ENCODE results near the gene ITM2A. TPM values are rescaled to one million over a fixed set of nuclear protein-coding genes. Genes with fewer than 3 reads are reported as not detected.

The ITM2A gene
- total and polyA plus RNA-seq, 10 donors = 12.6 to 35.7 (median 24.7) TPM

GRCh38 chrX:79368441-79368840 is 1.3 kb upstream of the ITM2A start:
- intact Hi-C loops (cut with DNase I; ENCODE audit: low total_unique reads) = no loop called here
- no peak overlapping the region for H3K27ac ChIP-seq
- peaks cover 0 to 7% (median 0%) of the 10 kb centered on the region in 7 donors for H3K27me3 ChIP-seq (replicated peaks in 1 of 7)
- no peak overlapping the region for H3K4me3 ChIP-seq
- no peaks in the 10 kb centered on the region for H3K9me3 ChIP-seq
- TF ChIP-seq CTCF (IDR thresholded peaks at IDR 0.05 in 8 of 11, conservative IDR thresholded peaks at IDR 0.05 in 3 of 11) (no peak), POLR2A (IDR thresholded peaks at IDR 0.05) (no peak), POLR2AphosphoS5 (IDR thresholded peaks at IDR 0.05) (no peak)
- no peaks in the 10 kb centered on the region for H3K36me3 ChIP-seq
- H3K4me1 ChIP-seq = peaks cover 0 to 7% (median 0%) of the 10 kb centered on the region in 6 donors
- WGBS, 5 donors = 79 to 98% (median 92%) methylated on average over 6 of the region's 6 CpGs
- no peak for DNase-seq

- no peaks in the 10 kb centered on the region for H3K9me3 ChIP-seq
- peak overlapping the region in 1 of 8 donors; percentile 76 for H3K4me3 ChIP-seq
- WGBS, 5 donors = 30 to 37% (median 34%) methylated on average over 3 of the region's 3 CpGs
- H3K4me1 ChIP-seq = peaks cover 0 to 7% (median 0%) of the 10 kb centered on the region in 6 donors
- intact Hi-C loops (cut with DNase I; ENCODE audit: low total_unique reads) = no loop called here
- TF ChIP-seq POLR2A (IDR thresholded peaks at IDR 0.05) (no peak), POLR2AphosphoS5 (IDR thresholded peaks at IDR 0.05) (no peak), CTCF (IDR thresholded peaks at IDR 0.05 in 8 of 11, conservative IDR thresholded peaks at IDR 0.05 in 3 of 11) (no peak)
- peaks cover 0 to 7% (median 0%) of the 10 kb centered on the region in 7 donors for H3K27me3 ChIP-seq (replicated peaks in 1 of 7)
- no peak for DNase-seq
- H3K27ac ChIP-seq = peak overlapping the region in 7 of 8 donors; percentile 38 to 84 (median 63)
- no peaks in the 10 kb centered on the region for H3K36me3 ChIP-seq
These were observed 773 bp upstream of the ITM2A start for GRCh38 chrX:79367907-79368306.

- WGBS, 5 donors = 0 to 37% (median 2%) methylated on average over 3 to 6 of the region's 6 CpGs
- Histone ChIP-seq H3K9me3 (no peaks in the 10 kb centered on the region), H3K4me3 (peak overlapping the region; percentile 20 to 76 (median 40)), H3K27ac (peak overlapping the region in 6 of 8 donors; percentile 47 to 84 (median 68)), H3K4me1 (peaks cover 0 to 7% (median 0%) of the 10 kb centered on the region in 6 donors), H3K27me3 (replicated peaks in 1 of 7) (peaks cover 0 to 7% (median 0%) of the 10 kb centered on the region in 7 donors), H3K36me3 (no peaks in the 10 kb centered on the region)
- TF ChIP-seq POLR2AphosphoS5 (IDR thresholded peaks at IDR 0.05) (no peak), POLR2A (IDR thresholded peaks at IDR 0.05) (no peak), CTCF (IDR thresholded peaks at IDR 0.05 in 8 of 11, conservative IDR thresholded peaks at IDR 0.05 in 3 of 11) (no peak)
- intact Hi-C loops (cut with DNase I; ENCODE audit: low total_unique reads) = no loop called here
- DNase-seq = no peak
These were observed 620 bp downstream of the ITM2A start for GRCh38 chrX:79366556-79366872.

- DNase-seq = no peak
- 29 to 54% (median 44%) methylated on average over 1 of the region's 1 CpG for WGBS, 5 donors
These were observed 1.5 kb downstream of the ITM2A start for GRCh38 chrX:79365591-79365990.

GRCh38 chrX:79364306-79364705 is 2.8 kb downstream of the ITM2A start:
- Histone ChIP-seq H3K4me1 (peaks cover 0 to 7% (median 0%) of the 10 kb centered on the region in 6 donors), H3K4me3 (no peak overlapping the region), H3K36me3 (no peaks in the 10 kb centered on the region), H3K9me3 (no peaks in the 10 kb centered on the region), H3K27ac (no peak overlapping the region), H3K27me3 (replicated peaks in 1 of 7) (peaks cover 0 to 7% (median 0%) of the 10 kb centered on the region in 7 donors)
- intact Hi-C loops (cut with DNase I; ENCODE audit: low total_unique reads) = no loop called here
- no peak for DNase-seq
- TF ChIP-seq POLR2AphosphoS5 (IDR thresholded peaks at IDR 0.05) = no peak
- TF ChIP-seq POLR2A (IDR thresholded peaks at IDR 0.05) = no peak
- TF ChIP-seq CTCF (IDR thresholded peaks at IDR 0.05 in 8 of 11, conservative IDR thresholded peaks at IDR 0.05 in 3 of 11) = no peak
- WGBS, 5 donors = 58 to 76% (median 62%) methylated on average over 5 of the region's 5 CpGs

More at GRCh38 chrX:79365591-79365990, 1.5 kb downstream of the ITM2A start:
- H3K4me3 ChIP-seq = peak overlapping the region in 3 of 8 donors; percentile 45 to 76 (median 51)
- no peaks in the 10 kb centered on the region for H3K36me3 ChIP-seq
- H3K27ac ChIP-seq = peak overlapping the region in 1 of 8 donors; percentile 63
- peaks cover 0 to 7% (median 0%) of the 10 kb centered on the region in 6 donors for H3K4me1 ChIP-seq
- no peaks in the 10 kb centered on the region for H3K9me3 ChIP-seq
- no peak for TF ChIP-seq POLR2A (IDR thresholded peaks at IDR 0.05)
- intact Hi-C loops (cut with DNase I; ENCODE audit: low total_unique reads) = no loop called here
- peaks cover 0 to 7% (median 0%) of the 10 kb centered on the region in 7 donors for H3K27me3 ChIP-seq (replicated peaks in 1 of 7)
